ENCODE results near the gene OGFR. TPM values are rescaled to one million over a fixed set of nuclear protein-coding genes. Genes with fewer than 3 reads are reported as not detected.

OGFR gene
- total and polyA plus RNA-seq, 2 donors (not counting 3 experiments of a cell fraction or from before 2014, with no cell fraction given) = 30.8 to 44.0 TPM

- DNase-seq (ENCODE audit: low read depth, low spot score) = no peak
- dilution Hi-C loops (cut with MboI; ENCODE audit: extremely low pct_ligation_motif_present, low sequenced_read_pairs) = no loop called here
- no peaks in the 10 kb centered on the region for H4K20me1 ChIP-seq (replicated peaks; ENCODE audit: control insufficient read depth, extremely low read depth, insufficient read depth, low read length)
- H3K27me3 ChIP-seq (ENCODE audit: control insufficient read depth in 2 of 2, insufficient read depth in 2 of 2, low read length in 2 of 2) = no peaks in the 10 kb centered on the region
- CTCF ChIA-PET = no interaction called here
- no peak for FAIRE-seq
- H3K79me2 ChIP-seq (ENCODE audit: control insufficient read depth, insufficient read depth, low read length) = no peaks in the 10 kb centered on the region
- intact Hi-C loops (cut with micrococcal nuclease) = no loop called here
- no peaks in the 10 kb centered on the region for H3K9me3 ChIP-seq (replicated peaks; ENCODE audit: control insufficient read depth, insufficient read depth, low read length)
- no peak overlapping the region for H3K4me3 ChIP-seq (replicated peaks in 1 of 3; ENCODE audit: insufficient read depth in 1 of 3, low read depth in 1 of 3, low read length in 3 of 3)
- no TSS peak for BruUV-seq (replicated peaks)
- POLR2A ChIA-PET = no interaction called here
- H3K4me1 ChIP-seq (ENCODE audit: control insufficient read depth, extremely low read depth, insufficient read depth, low read length) = peaks cover 11% of the 10 kb centered on the region
- no peak overlapping the region for H3K9ac ChIP-seq (replicated peaks; ENCODE audit: extremely low read depth, insufficient read depth, low read length)
- TF ChIP-seq POLR2AphosphoS5 (IDR thresholded peaks at IDR 0.05; ENCODE audit: insufficient read depth, low read depth, low read length) (no peak), MYC (IDR thresholded peaks at IDR 0.05; ENCODE audit: low read depth, low read length) (no peak), GATA2 (IDR thresholded peaks at IDR 0.05; ENCODE audit: insufficient read depth, insufficient read length, low read depth, low read length) (no peak), EZH2 (IDR thresholded peaks at IDR 0.05; ENCODE audit: borderline replicate concordance, low read depth, low read length, severe bottlenecking) (no peak), FOS (IDR thresholded peaks at IDR 0.05; ENCODE audit: borderline replicate concordance, insufficient read depth, low read length) (no peak), MAX (IDR thresholded peaks at IDR 0.05; ENCODE audit: insufficient read depth, insufficient read length) (no peak), JUN (IDR thresholded peaks at IDR 0.05; ENCODE audit: borderline replicate concordance, insufficient read depth, insufficient read length, low read depth) (no peak), POLR2A (IDR thresholded peaks at IDR 0.05; ENCODE audit: low read depth, low read length) (no peak)
- TF ChIP-seq, protein P1, sequence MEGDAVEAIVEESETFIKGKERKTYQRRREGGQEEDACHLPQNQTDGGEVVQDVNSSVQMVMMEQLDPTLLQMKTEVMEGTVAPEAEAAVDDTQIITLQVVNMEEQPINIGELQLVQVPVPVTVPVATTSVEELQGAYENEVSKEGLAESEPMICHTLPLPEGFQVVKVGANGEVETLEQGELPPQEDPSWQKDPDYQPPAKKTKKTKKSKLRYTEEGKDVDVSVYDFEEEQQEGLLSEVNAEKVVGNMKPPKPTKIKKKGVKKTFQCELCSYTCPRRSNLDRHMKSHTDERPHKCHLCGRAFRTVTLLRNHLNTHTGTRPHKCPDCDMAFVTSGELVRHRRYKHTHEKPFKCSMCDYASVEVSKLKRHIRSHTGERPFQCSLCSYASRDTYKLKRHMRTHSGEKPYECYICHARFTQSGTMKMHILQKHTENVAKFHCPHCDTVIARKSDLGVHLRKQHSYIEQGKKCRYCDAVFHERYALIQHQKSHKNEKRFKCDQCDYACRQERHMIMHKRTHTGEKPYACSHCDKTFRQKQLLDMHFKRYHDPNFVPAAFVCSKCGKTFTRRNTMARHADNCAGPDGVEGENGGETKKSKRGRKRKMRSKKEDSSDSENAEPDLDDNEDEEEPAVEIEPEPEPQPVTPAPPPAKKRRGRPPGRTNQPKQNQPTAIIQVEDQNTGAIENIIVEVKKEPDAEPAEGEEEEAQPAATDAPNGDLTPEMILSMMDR (IDR thresholded peaks at IDR 0.05; ENCODE audit: extremely low read depth in 1 of 2, insufficient read depth in 1 of 2, low read depth in 1 of 2, low read length in 2 of 2) = no peak
- no peak overlapping the region for H2AFZ ChIP-seq (ENCODE audit: low read depth, low read length)
- no peak overlapping the region for H3K4me2 ChIP-seq (ENCODE audit: insufficient read depth, low read length)
- H3K36me3 ChIP-seq (ENCODE audit: control insufficient read depth in 2 of 2, extremely low read depth in 1 of 2, insufficient read depth in 2 of 2, low read length in 2 of 2) = no peaks in the 10 kb centered on the region
- H3K27ac ChIP-seq (ENCODE audit: insufficient read depth, low read depth, low read length) = no peak overlapping the region
- no peaks in the 10 kb centered on the region for H3K9me1 ChIP-seq (replicated peaks; ENCODE audit: control insufficient read depth, extremely low read depth, insufficient read depth, low read length)
Measured at GRCh38 chr20:62769346-62770071, 35.1 kb upstream of the OGFR start.
